ENCODE results near the gene THRA.

THRA gene

GRCh38 chr17:40022961-40023541 is 39.7 kb upstream of the THRA start:
- Mint-ChIP-seq H3K9me3 (no peaks in the 10 kb centered on the region), H3K36me3 (ENCODE audit: low read depth) (peaks cover 40% of the 10 kb centered on the region), H3K4me1 (ENCODE audit: low read depth) (peaks cover 14% of the 10 kb centered on the region)

GRCh38 chr17:40023590-40024292 is 39.0 kb upstream of the THRA start:
- Mint-ChIP-seq H3K36me3 (ENCODE audit: low read depth) (peaks cover 43% of the 10 kb centered on the region), H3K4me1 (ENCODE audit: low read depth) (peaks cover 14% of the 10 kb centered on the region), H3K27ac (no peak overlapping the region), H3K4me3 (no peak overlapping the region), H3K27me3 (ENCODE audit: low read depth) (no peaks in the 10 kb centered on the region), H3K9me3 (no peaks in the 10 kb centered on the region)

More at GRCh38 chr17:40022961-40023541, 39.7 kb upstream of the THRA start:
- no peak overlapping the region for H3K27ac Mint-ChIP-seq
- H3K4me3 Mint-ChIP-seq, result no peak overlapping the region
- no peaks in the 10 kb centered on the region for H3K27me3 Mint-ChIP-seq (ENCODE audit: low read depth)

GRCh38 chr17:40024901-40025300 is 37.9 kb upstream of the THRA start:
- Mint-ChIP-seq H3K9me3 (no peaks in the 10 kb centered on the region), H3K27ac (no peak overlapping the region), H3K4me1 (ENCODE audit: low read depth) (peaks cover 14% of the 10 kb centered on the region), H3K27me3 (ENCODE audit: low read depth) (no peaks in the 10 kb centered on the region), H3K4me3 (no peak overlapping the region), H3K36me3 (ENCODE audit: low read depth) (peaks cover 44% of the 10 kb centered on the region)

GRCh38 chr17:40025559-40025958 is 37.2 kb upstream of the THRA start:
- no peak overlapping the region for H3K4me3 Mint-ChIP-seq
- no peaks in the 10 kb centered on the region for H3K9me3 Mint-ChIP-seq
- H3K4me1 Mint-ChIP-seq (ENCODE audit: low read depth), result peaks cover 14% of the 10 kb centered on the region
- H3K27me3 Mint-ChIP-seq (ENCODE audit: low read depth), result no peaks in the 10 kb centered on the region
- H3K27ac Mint-ChIP-seq, result no peak overlapping the region
- peaks cover 44% of the 10 kb centered on the region for H3K36me3 Mint-ChIP-seq (ENCODE audit: low read depth)

GRCh38 chr17:40025991-40026815 is 36.6 kb upstream of the THRA start:
- no peak overlapping the region for H3K4me3 Mint-ChIP-seq
- no peaks in the 10 kb centered on the region for H3K27me3 Mint-ChIP-seq (ENCODE audit: low read depth)
- peaks cover 46% of the 10 kb centered on the region for H3K36me3 Mint-ChIP-seq (ENCODE audit: low read depth)
- no peak overlapping the region for H3K27ac Mint-ChIP-seq
- peaks cover 14% of the 10 kb centered on the region for H3K4me1 Mint-ChIP-seq (ENCODE audit: low read depth)
- no peaks in the 10 kb centered on the region for H3K9me3 Mint-ChIP-seq

DNA sequence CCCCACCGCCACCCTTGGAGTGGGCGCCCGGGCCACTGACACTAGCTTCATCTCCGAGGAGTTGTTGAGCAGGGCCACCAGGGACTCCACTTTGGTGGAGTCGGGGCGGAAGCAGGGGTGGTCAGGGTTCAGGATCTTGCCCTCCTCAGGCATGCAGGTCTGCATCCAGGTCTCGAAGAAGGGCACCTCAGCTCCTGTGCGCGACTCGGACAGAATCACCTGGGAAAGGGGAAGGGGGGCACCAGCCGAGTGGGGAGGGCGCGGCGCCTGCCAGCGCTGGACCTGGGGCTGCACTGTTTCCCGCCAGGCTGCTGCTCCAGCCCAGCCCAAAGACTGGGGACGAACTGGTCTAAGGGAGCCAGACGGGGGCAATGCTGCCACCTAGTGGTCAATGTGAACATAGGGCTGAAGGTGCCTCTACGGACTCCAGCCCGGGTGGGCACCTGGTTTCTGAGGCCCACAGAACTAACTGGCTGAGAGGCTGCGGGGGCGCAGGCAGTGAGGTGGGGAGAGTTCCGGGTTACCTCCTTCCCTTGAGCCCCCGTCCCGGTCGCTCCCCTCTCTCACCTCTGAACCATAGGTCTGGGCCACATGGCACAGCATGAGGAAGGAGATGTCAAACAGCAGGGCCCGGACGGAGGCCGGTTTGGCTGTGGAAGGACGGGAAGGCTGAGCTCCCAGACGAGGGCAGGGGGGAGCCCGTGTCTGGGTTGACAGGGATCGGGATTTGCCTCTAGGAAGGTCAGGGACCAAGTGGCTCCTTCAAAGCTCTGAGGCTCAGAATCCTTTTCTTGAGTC is 35.8 kb upstream of the THRA start:
- H3K27ac Mint-ChIP-seq, result no peak overlapping the region
- H3K4me3 Mint-ChIP-seq, result no peak overlapping the region
- H3K36me3 Mint-ChIP-seq (ENCODE audit: low read depth), result peaks cover 46% of the 10 kb centered on the region
- H3K27me3 Mint-ChIP-seq (ENCODE audit: low read depth), result no peaks in the 10 kb centered on the region
- no peaks in the 10 kb centered on the region for H3K9me3 Mint-ChIP-seq
- peaks cover 14% of the 10 kb centered on the region for H3K4me1 Mint-ChIP-seq (ENCODE audit: low read depth)

GRCh38 chr17:40027614-40028012 is 35.2 kb upstream of the THRA start:
- no peaks in the 10 kb centered on the region for H3K27me3 Mint-ChIP-seq (ENCODE audit: low read depth)
- H3K36me3 Mint-ChIP-seq (ENCODE audit: low read depth), result peaks cover 45% of the 10 kb centered on the region

DNA sequence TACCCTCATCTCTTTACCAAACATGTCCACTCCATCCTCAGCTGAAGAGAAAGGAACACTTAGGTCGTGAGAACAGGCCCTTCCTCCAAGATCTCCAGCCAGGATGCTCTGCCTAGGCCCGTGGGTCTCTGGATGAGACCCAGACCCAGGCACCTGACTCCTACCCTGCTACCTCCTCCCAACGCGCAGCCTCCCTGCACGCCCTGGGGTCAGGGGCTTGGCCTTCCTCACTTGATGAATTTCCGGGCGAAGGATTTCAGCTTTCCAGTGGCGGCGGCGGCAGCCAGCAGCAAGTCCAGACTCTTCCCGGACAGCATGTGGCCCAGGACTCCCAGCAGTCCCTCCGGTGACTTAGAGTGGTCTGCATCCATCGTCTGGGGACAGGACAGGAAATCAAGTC is 34.2 kb upstream of the THRA start:
- peaks cover 43% of the 10 kb centered on the region for H3K36me3 Mint-ChIP-seq (ENCODE audit: low read depth)
- no peak overlapping the region for H3K27ac Mint-ChIP-seq
- peaks cover 14% of the 10 kb centered on the region for H3K4me1 Mint-ChIP-seq (ENCODE audit: low read depth)
- H3K4me3 Mint-ChIP-seq, result no peak overlapping the region
- no peaks in the 10 kb centered on the region for H3K27me3 Mint-ChIP-seq (ENCODE audit: low read depth)
- H3K9me3 Mint-ChIP-seq, result no peaks in the 10 kb centered on the region

More at GRCh38 chr17:40027614-40028012, 35.2 kb upstream of the THRA start:
- H3K9me3 Mint-ChIP-seq, result no peaks in the 10 kb centered on the region
- no peak overlapping the region for H3K4me3 Mint-ChIP-seq
- H3K27ac Mint-ChIP-seq, result no peak overlapping the region
- H3K4me1 Mint-ChIP-seq (ENCODE audit: low read depth), result peaks cover 14% of the 10 kb centered on the region

GRCh38 chr17:40031706-40032105 is 31.1 kb upstream of the THRA start:
- peaks cover under 1% of the 10 kb centered on the region for H3K4me1 Mint-ChIP-seq (ENCODE audit: low read depth)
- H3K27me3 Mint-ChIP-seq (ENCODE audit: low read depth), result no peaks in the 10 kb centered on the region
- peaks cover 34% of the 10 kb centered on the region for H3K36me3 Mint-ChIP-seq (ENCODE audit: low read depth)
- no peak overlapping the region for H3K27ac Mint-ChIP-seq
- H3K4me3 Mint-ChIP-seq, result no peak overlapping the region
- no peaks in the 10 kb centered on the region for H3K9me3 Mint-ChIP-seq

GRCh38 chr17:40032322-40033320 is 30.1 kb upstream of the THRA start:
- H3K36me3 Mint-ChIP-seq (ENCODE audit: low read depth), result peaks cover 29% of the 10 kb centered on the region
- no peak overlapping the region for H3K27ac Mint-ChIP-seq
- H3K4me3 Mint-ChIP-seq, result no peak overlapping the region
- no peaks in the 10 kb centered on the region for H3K27me3 Mint-ChIP-seq (ENCODE audit: low read depth)
- H3K4me1 Mint-ChIP-seq (ENCODE audit: low read depth), result no peaks in the 10 kb centered on the region
- H3K9me3 Mint-ChIP-seq, result no peaks in the 10 kb centered on the region

DNA sequence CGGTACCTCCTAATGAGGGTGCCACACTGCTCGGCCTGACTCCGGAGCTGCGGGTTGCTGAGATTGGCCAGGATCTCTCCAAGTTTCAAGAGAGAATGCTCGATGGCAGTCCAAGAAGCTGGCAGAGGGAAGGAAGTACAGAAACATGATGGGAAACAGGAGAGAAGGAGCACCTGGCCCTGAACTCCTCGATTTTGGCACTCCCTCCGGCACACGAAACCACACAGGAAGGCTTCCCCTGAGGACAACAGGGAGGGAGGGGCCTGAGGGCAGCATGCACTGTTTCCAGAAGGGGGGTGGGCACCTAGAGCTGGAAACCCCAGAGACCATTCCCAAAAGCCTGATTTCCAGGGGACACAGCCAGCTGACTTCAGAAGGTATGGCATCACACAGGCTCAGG is 29.4 kb upstream of the THRA start:
- peaks cover 29% of the 10 kb centered on the region for H3K36me3 Mint-ChIP-seq (ENCODE audit: low read depth)
- no peaks in the 10 kb centered on the region for H3K4me1 Mint-ChIP-seq (ENCODE audit: low read depth)
- H3K9me3 Mint-ChIP-seq, result no peaks in the 10 kb centered on the region
- H3K4me3 Mint-ChIP-seq, result no peak overlapping the region
- H3K27ac Mint-ChIP-seq, result no peak overlapping the region
- no peaks in the 10 kb centered on the region for H3K27me3 Mint-ChIP-seq (ENCODE audit: low read depth)

GRCh38 chr17:40034426-40035161 is 28.2 kb upstream of the THRA start:
- Mint-ChIP-seq H3K9me3 (no peaks in the 10 kb centered on the region), H3K36me3 (ENCODE audit: low read depth) (peaks cover 21% of the 10 kb centered on the region), H3K27ac (no peak overlapping the region), H3K4me3 (no peak overlapping the region), H3K4me1 (ENCODE audit: low read depth) (no peaks in the 10 kb centered on the region), H3K27me3 (ENCODE audit: low read depth) (no peaks in the 10 kb centered on the region)

GRCh38 chr17:40035162-40035559 is 27.6 kb upstream of the THRA start:
- Mint-ChIP-seq H3K4me1 (ENCODE audit: low read depth) (no peaks in the 10 kb centered on the region), H3K27me3 (ENCODE audit: low read depth) (no peaks in the 10 kb centered on the region), H3K27ac (no peak overlapping the region), H3K9me3 (no peaks in the 10 kb centered on the region), H3K4me3 (no peak overlapping the region), H3K36me3 (ENCODE audit: low read depth) (peaks cover 18% of the 10 kb centered on the region)
